Cardiac muscle cell (in vitro differentiated cells and primary cell): ENCODE results near the gene ING3. TPM values are rescaled to one million over a fixed set of nuclear protein-coding genes. Genes with fewer than 3 reads are reported as not detected.

Experiments
- DNase-seq, 2 donors: peaks; one replicate each; pipeline versions ENCODE4 v3.0.0 to v3.0.0-alpha.2; 2010 to 2017; ENCODE audit warnings: low read depth in 1 of 2, low spot score in 1 of 2
- H3K27ac ChIP-seq: fragments of 200-600 bp; sonication (generic); 2 replicates; pipeline ENCODE4 v1.5.1; 2016
- H3K27me3 ChIP-seq: fragments of 200-600 bp; sonication (generic); 2 replicates; pipeline ENCODE4 v1.6.0; 2016; ENCODE audit warnings: control low read depth
- H3K36me3 ChIP-seq: fragments of 200-600 bp; sonication (generic); 2 replicates; pipeline ENCODE4 v1.5.1; 2016; ENCODE audit warnings: control low read depth
- H3K4me1 ChIP-seq: fragments of 200-600 bp; sonication (generic); 2 replicates; pipeline ENCODE4 v1.8.1; 2017; ENCODE audit warnings: low read depth, mild to moderate bottlenecking, mixed run types
- H3K4me3 ChIP-seq: fragments of 200-600 bp; sonication (generic); 2 replicates; pipeline ENCODE4 v1.5.1; 2016; ENCODE audit warnings: mild to moderate bottlenecking
- H3K9me3 ChIP-seq: fragments of 200-600 bp; sonication (generic); 2 replicates; pipeline ENCODE4 v1.5.1; 2017; ENCODE audit warnings: low read depth, mild to moderate bottlenecking, control low read depth
- CTCF ChIP-seq: IDR thresholded peaks from 2 replicates; pipeline ENCODE4 v1.5.1; 2012; ENCODE audit warnings: low read depth, mild to moderate bottlenecking, low read length
- polyA plus RNA-seq: library from polyadenylated mRNA; unstranded; fragments of >200 nt; fragmentation: Nextera tagmentation; extraction: Ambion mirVana; gene quantifications from 2 replicates; pipeline ENCODE4 v1.2.1, GENCODE V29; 2016
- total RNA-seq: library from RNA; depleted of rRNA; stranded (reverse); fragments of >200 nt; gene quantifications from 2 replicates; pipeline ENCODE4 v1.2.3, GENCODE V29; 2016

ING3 gene
- total and polyA plus RNA-seq, 2 experiments from 2014 or later, result 10.7 to 18.4 TPM

- no peak overlapping the region for H3K4me3 ChIP-seq
- no peak for TF ChIP-seq CTCF
- H3K27ac ChIP-seq, result peak overlapping the region; percentile 7
- H3K4me1 ChIP-seq, result peaks cover 9% of the 10 kb centered on the region
- H3K36me3 ChIP-seq, result no peaks in the 10 kb centered on the region
- no peak for DNase-seq
- no peaks in the 10 kb centered on the region for H3K9me3 ChIP-seq
- H3K27me3 ChIP-seq, result no peaks in the 10 kb centered on the region
Measured at GRCh38 chr7:120985130-120985758, 34.7 kb downstream of the ING3 start.

- no peak for DNase-seq
- Histone ChIP-seq H3K27ac (no peak overlapping the region), H3K4me1 (peaks cover 9% of the 10 kb centered on the region), H3K36me3 (no peaks in the 10 kb centered on the region), H3K9me3 (no peaks in the 10 kb centered on the region), H3K27me3 (no peaks in the 10 kb centered on the region), H3K4me3 (no peak overlapping the region)
- no peak for TF ChIP-seq CTCF
Measured at GRCh38 chr7:120985839-120986238, 35.3 kb downstream of the ING3 start.

- no peak for DNase-seq
- no peaks in the 10 kb centered on the region for H3K27me3 ChIP-seq
- peaks cover 9% of the 10 kb centered on the region for H3K4me1 ChIP-seq
- H3K9me3 ChIP-seq, result no peaks in the 10 kb centered on the region
- no peak for TF ChIP-seq CTCF
- no peak overlapping the region for H3K27ac ChIP-seq
- no peak overlapping the region for H3K4me3 ChIP-seq
- no peaks in the 10 kb centered on the region for H3K36me3 ChIP-seq
Measured at GRCh38 chr7:120986650-120987049, 36.1 kb downstream of the ING3 start.

GRCh38 chr7:120987280-120987679, 36.7 kb downstream of the ING3 start:
- no peak for TF ChIP-seq CTCF
- Histone ChIP-seq H3K4me3 (no peak overlapping the region), H3K27ac (no peak overlapping the region), H3K27me3 (no peaks in the 10 kb centered on the region), H3K4me1 (peaks cover 9% of the 10 kb centered on the region), H3K9me3 (no peaks in the 10 kb centered on the region), H3K36me3 (no peaks in the 10 kb centered on the region)
- no peak for DNase-seq

- DNase-seq, result peak; percentile 83 to 96
- peak; percentile 97 for TF ChIP-seq CTCF
- H3K36me3 ChIP-seq, result no peaks in the 10 kb centered on the region
- peaks cover 9% of the 10 kb centered on the region for H3K4me1 ChIP-seq
- H3K9me3 ChIP-seq, result no peaks in the 10 kb centered on the region
- H3K27ac ChIP-seq, result peak overlapping the region; percentile 0
- H3K27me3 ChIP-seq, result no peaks in the 10 kb centered on the region
- peak overlapping the region; percentile 21 for H3K4me3 ChIP-seq
Measured at GRCh38 chr7:120987683-120988590, 37.4 kb downstream of the ING3 start.
